ENCODE data around the gene CLCN6.

The CLCN6 gene, protein sequence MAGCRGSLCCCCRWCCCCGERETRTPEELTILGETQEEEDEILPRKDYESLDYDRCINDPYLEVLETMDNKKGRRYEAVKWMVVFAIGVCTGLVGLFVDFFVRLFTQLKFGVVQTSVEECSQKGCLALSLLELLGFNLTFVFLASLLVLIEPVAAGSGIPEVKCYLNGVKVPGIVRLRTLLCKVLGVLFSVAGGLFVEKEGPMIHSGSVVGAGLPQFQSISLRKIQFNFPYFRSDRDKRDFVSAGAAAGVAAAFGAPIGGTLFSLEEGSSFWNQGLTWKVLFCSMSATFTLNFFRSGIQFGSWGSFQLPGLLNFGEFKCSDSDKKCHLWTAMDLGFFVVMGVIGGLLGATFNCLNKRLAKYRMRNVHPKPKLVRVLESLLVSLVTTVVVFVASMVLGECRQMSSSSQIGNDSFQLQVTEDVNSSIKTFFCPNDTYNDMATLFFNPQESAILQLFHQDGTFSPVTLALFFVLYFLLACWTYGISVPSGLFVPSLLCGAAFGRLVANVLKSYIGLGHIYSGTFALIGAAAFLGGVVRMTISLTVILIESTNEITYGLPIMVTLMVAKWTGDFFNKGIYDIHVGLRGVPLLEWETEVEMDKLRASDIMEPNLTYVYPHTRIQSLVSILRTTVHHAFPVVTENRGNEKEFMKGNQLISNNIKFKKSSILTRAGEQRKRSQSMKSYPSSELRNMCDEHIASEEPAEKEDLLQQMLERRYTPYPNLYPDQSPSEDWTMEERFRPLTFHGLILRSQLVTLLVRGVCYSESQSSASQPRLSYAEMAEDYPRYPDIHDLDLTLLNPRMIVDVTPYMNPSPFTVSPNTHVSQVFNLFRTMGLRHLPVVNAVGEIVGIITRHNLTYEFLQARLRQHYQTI

GRCh38 chr1:11805422-11806306, at the start of gene CLCN6, which contains the start of gene MTHFR:
TSS of gene CLCN6 (plus strand) at chr1:11806191. CDS start at chr1:11806263, 72 bp downstream.
TSS of gene MTHFR (minus strand) at chr1:11805964. CDS start at chr1:11803116, 2,848 bp downstream.
- peak; percentile 96 for DNase-seq (ENCODE audit: low read depth)

GRCh38 chr1:11757047-11757446, 48.9 kb upstream of the CLCN6 start:
- DNase-seq (ENCODE audit: low read depth), result no peak

DNA sequence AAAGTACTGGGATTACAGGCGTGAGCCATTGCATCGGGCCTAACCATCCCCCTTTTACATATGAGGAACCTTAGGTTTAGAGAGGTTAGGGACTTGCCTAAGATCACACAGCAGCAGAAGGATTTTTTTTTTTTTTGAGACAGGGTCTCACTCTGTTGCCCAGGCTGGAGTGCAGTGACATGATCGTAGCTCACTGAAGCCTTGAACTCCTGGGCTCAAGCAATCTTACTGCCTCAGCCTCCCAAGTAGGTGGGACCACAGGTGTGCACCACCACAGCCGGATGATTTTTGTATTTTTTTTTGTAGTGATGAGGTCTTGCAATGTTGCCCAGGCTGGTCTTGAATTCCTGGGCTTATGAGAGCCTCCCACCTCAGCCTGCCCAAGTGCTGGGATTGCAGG, 46.2 kb upstream of the CLCN6 start:
- DNase-seq (ENCODE audit: low read depth), result no peak

DNA sequence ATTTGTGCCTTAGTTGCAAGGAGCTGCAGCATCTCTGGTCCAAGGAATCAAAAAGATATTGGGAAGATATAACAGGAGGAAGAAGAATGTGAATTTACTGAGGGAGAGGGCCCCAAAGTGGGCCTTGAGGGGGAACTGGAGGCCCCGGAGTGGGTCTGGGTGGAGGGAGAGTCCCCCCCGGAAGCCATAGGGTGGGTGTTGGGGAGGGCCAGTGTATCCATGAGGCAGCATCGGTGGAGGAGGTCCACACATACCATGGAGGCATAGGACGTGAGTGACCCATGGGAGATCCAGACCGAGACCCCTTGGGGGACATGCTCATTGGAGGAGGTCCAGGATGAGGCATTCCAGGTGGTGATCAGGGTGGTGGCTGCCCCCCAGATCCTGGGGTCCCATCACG, 44.7 kb upstream of the CLCN6 start:
- no peak for DNase-seq (ENCODE audit: low read depth)

DNA sequence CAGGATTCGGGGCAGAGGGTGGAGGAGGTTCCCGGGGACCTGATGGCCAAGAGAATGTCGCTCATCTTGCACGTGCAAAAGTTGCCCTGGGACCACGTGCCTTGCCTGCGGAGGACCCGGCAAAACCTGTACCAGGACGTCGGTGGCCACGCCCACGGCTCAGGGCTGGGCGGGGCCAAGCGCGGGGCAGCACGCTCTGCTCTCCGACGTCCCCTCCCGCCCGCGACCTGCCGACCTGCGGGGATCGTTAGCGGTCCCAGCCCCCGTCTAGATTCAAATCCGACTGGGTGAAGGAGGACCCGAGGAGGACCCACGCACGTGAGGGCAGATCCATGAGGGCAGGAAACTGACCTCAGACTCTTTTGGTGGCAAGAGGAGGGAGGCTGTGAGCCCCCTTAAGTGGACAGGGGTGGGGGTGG, 44.0 kb upstream of the CLCN6 start, which contains the start of gene C1orf167:
Gene C1orf167 (plus strand): TSS at position 206 of the 419 bp plus-strand sequence. CDS start 2,208 bp downstream, outside the sequence.
- no peak for DNase-seq (ENCODE audit: low read depth)

- DNase-seq (ENCODE audit: low read depth), result no peak
Observed at GRCh38 chr1:11764115-11764514, 41.9 kb upstream of the CLCN6 start.

DNA sequence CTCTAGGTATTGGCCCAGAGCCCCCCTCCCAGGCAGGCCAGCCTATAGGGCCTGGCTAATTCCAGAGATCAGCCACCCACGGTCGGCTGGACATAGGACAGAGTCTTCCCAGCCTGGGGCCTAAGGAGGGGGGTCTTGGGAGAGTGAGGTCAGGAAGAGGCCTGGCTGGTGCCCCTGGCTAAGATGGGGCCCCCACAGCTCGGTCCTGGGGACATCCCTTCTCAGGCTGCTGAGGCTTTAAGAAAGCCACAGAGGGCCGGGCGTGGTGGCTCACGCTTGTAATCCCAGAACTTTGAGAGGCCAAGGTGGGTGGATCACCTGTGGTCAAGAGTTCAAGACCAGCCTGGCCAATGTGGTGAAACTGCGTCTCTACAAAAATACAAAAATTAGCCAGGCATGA, 41.5 kb upstream of the CLCN6 start:
- no peak for DNase-seq (ENCODE audit: low read depth)

DNA sequence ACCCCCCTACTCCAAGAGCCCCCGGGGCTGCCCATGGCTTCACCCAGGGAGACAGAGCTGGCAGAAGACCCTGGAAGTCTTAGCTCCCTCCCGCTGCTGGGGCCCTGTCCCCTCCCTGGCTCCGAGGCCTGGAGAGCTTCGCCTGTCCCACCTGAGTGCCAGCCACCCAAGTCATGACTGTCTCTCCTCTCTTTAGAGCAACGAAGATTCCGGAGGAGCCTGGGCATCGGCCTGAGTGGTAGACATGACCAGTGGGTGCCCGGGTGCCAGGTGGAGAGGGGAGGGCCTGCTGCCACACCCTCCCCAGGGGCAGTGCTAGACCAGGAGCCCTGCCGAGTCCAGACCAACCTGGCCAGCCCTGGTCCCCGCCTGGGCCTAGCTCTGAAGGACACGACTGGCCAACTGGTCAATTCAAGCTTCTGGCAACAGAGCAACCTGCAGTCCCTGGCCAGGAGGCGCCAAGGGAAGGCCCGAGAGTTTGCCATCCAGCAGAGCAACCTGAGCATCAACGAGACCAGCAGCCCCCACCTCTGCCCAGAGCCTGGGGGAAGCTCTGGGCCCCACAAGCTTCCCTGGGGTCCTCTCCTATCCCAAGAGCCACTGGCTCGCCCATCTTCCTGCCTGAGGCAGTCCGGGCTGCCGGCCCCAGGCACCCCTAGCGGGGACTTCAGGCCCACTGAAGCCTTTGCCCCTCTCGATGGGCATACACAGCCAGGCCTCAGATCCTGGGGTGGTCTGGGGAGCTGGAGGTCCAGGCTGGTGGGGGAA, 40.1 kb upstream of the CLCN6 start:
- no peak for DNase-seq (ENCODE audit: low read depth)

DNA sequence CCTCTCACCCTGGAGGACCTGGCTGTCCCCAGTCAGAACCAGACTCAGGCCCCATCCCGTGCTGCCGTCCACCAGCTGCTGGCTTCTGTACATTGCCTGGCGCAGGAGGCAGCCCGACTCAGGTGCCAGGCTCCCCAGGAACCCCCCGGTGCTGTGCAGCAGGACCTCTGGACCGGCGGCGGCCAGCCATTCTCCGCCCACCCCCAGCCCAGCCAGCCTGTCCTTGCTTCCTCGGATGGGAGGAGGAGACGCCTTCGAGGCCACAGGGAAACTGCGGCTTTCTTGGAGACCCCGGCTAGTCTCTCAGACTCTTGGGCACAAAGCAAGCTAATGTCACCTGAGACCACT, 39.6 kb upstream of the CLCN6 start:
- DNase-seq (ENCODE audit: low read depth), result no peak

DNA sequence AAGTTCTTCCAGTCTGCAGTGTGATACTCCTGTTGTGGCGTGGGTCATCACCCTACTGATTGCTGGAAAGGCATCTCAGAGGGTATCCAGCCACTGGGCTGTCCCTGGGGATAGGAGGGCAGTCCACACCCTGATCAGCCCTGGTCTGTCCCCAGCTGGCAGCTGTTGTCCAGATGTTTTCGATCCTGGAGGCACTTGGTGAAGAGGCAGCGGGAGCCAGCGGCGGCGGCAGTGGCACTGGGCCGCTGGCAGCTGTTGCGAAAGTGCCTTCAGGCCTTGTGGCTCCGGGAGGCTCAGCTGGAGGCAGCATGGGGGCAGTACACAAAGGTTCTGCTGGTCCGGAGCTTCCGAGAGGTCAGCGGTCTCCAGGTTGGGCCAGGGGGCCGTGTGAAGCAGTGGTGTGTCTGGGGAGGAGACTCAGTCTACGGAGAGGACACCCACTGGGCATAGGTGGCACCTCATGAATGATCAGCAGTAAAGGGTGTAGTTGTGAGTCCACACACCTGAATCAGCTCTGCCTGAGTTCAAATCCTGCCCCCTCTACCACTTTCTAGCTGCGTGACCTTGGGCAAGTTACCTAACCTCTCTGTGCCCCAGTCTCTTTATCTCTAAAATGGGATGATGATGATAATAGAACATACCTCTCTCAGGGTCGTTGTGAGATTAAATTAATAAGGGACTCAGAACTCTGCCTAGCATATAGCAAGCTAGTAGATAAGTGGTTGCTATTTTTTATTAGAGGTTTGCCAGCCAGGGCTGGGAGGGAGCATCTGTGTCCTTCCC, 37.9 kb upstream of the CLCN6 start:
- DNase-seq (ENCODE audit: low read depth), result no peak

DNA sequence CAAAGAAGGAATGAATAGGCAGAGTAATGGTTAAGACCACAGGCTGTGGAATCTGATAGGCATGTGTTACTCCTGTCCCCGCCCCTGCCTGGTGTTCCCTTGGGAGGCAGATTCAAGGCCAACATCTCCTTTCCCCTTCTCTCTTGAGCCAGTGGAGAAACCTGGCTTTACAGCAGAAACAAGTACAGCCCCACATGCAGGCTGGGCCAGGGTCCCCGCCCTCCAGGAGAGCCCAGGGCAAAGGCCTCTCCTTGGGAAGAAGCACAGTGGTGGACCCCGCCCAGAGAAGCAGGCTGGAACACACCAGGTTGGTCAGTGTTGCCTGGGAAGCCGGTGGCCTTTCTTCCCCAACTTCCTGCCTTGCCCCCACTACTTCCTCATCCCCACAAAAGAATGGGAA, 37.2 kb upstream of the CLCN6 start:
- no peak for DNase-seq (ENCODE audit: low read depth)

DNA sequence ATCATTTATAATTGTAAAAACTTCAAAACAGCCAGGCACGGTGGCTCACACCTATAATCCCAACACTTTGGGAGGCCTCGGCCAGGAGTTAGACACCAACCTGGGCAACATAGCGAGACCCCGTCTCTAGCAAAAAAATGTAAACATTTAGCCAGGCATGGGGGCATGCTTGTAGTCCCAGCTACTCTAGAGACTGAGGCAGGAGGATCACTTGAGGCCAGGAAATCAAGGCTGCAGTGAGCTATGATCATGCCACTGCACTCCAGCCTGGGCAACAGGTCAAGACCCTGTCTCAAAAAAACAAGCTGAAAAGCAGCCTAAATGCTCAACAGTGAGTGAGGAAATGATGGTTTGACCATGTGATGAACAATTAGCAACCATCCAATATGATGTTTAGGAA, 36.7 kb upstream of the CLCN6 start:
- no peak for DNase-seq (ENCODE audit: low read depth)

DNA sequence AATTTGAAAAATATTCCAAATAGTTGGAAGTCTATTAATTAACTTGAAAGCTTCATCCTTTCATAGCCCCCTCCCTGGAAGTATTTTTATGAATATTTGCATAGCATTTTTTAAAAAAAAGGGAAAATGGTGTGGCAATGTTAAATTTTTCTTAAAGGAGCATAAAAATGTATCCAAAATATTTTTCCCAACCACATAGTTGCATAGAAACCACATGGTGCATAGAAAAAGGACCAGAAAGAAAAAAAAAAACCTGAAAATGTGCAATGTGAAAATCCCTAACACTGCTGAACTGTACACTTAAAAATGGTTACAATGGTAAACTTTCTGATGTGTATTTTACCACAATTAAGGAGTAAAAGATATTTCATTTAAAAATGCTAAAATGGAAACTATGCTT, 36.0 kb upstream of the CLCN6 start:
- no peak for DNase-seq (ENCODE audit: low read depth)

DNA sequence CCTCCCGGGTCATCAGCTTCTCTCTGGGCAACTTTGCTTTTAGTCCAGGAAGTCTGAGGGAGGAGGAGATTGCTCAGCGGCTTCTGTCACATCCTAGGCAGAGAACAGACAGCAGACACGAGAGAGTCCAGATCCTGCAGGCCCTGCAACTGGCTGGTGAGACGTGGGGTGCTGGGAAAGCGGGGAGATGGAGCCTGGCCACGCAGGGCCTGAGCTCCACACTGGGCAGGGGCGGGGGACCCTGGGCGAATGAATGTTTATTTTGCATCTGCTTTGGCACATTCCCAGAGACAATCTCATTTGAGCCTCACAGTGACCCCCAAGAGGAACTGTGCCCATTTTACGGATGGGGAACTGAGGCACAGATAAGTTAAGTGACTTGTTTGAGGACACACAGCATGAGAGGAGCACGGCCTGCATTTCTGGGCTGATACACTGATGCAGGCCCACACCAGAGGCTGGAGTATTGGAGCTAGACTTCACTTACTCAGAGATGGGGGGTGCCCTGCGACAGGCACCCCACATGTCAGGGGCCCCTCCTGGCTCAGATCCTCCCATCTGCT, 34.4 kb upstream of the CLCN6 start:
- no peak for DNase-seq (ENCODE audit: low read depth)

GRCh38 chr1:11772458-11772857, 33.5 kb upstream of the CLCN6 start:
- DNase-seq (ENCODE audit: low read depth), result no peak

DNA sequence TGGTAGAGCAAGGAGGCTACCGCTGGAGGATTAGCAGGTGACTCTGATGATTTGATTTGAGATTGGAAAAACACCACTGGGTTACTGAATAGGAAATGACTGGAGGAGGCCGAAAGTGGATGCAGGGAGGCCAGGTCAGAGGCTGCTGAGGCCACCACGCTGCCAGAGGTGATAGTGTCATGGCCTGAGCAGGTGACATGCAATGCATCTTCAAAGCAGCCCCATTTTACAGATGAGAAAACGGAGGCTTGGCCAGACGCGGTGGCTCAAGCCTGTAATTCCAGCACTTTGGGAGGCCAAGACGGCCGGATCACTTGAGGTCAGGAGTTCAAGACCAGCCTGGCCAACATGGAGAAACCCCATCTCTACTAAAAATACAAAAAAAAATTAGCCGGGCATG, 31.2 kb upstream of the CLCN6 start:
- DNase-seq (ENCODE audit: low read depth), result no peak

GRCh38 chr1:11777658-11778322, 28.2 kb upstream of the CLCN6 start:
- no peak for DNase-seq (ENCODE audit: low read depth)

DNA sequence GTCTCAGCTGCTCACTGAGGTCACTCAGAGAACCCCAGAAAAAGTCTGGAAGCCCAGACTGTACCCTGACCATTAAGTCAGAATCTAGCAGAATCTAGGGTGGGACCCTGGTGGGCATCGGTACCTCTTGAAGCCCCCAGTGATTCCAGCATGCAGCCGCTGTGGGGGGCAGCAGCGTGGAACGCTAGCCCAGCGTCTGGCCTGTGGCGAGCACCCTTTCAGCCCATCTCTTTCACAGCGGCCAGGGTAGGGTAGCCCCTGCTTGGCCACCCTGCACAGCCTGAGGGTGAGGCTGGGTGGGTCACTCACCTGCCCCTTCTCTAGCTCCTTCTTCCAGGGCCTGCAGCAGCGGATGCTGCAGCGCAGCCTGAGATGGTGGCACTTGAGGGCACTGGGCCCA, 27.7 kb upstream of the CLCN6 start:
- no peak for DNase-seq (ENCODE audit: low read depth)

DNA sequence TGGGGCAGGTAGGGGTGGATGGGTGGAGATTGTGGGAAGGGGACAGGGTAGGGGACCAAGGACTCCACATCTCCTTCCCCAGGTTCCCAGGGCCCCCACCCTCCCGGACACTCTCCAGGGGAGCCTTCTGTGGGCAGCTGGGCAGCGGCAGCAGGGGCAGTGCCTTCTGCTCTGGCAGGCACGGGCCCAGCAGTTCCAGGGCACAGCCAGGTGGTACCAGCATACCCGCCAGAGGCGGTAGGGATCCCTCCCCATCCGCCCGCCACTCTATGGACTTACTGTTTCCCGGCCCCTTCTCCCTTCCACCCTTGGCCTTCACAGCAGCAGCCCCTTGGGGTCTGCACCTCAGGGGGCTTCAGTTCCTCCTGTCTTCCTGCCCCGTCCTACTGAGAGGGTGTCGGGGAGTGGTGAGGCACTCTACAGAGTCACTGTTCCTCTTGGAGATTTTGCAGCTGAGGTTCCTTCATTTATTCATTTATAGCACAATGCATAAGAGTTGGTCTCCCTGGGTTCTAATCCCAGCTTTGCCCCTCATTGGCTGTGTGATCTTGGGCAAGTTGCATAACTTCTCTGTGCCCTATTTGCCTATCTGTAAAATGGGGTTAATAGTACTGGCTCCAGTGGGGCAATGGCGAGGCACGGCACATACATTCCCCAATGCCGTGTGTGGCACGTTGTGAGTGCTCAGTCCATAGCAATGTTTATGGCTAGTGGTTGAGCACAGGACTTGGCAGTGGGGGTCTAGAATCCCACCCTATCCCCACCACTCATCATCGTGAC, 27.0 kb upstream of the CLCN6 start:
- no peak for DNase-seq (ENCODE audit: low read depth)
